Erythroblast (primary cell): ENCODE data around the gene LYSMD1.

Source experiments
- GATA1 ChIP-seq: IDR thresholded peaks from 2 replicates; pipeline ENCODE4 v1.6.1; 2011; ENCODE audit warnings: low read depth, mild to moderate bottlenecking, control low read depth, low read length, moderate library complexity
- POLR2A ChIP-seq: IDR thresholded peaks from 2 replicates; pipeline ENCODE4 v1.6.1; 2011; ENCODE audit warnings: mild to moderate bottlenecking, low read length

DNA sequence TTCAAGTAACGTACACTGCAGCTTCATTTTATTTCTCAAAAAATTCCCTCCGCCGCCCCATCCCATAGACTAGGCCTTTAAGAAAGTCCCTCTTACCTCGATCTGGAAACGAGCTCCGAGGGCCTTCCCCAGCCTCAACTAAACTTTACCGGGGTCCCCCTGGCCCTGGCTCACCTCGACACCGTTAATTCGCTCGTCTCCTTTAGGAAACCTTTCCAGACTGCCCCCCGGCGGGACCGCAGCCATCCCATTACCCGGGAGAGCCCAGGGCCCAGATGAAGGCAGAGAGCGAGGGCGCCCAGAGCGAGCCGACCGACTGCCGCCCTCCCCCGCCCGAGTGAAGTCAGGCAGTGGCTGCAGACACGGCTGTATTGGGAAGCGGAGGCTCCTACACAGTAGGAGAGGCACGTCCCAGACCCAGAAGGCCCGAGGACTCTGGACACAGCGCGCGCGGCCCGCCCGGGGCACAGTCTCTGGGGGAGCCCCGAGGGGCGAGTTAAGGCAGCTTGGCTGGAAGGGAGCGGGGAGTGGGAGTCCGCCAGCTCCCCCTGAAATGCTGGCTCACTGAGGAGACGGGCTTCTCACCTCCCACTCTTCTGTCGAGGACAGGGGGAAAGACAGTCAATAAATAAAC lies 33.9 kb downstream of the LYSMD1 start:
- TF ChIP-seq POLR2A, result no peak
- no peak for TF ChIP-seq GATA1
